ENCODE results near the gene RAX.
"Not testable (repeated sequence)": the region's sequence is repeated elsewhere in the genome, so short reads cannot be mapped to it uniquely, and the experiment has no call there.

RAX gene

GRCh38 chr18:59272221-59272888, 899 bp downstream of the RAX start:
- no peak for DNase-seq

- no peak for DNase-seq
These were observed 1.5 kb downstream of the RAX start for GRCh38 chr18:59271606-59272220.

- no peak for DNase-seq
These were observed 2.5 kb downstream of the RAX start for GRCh38 chr18:59270689-59271257.

- DNase-seq = no peak
These were observed 3.6 kb downstream of the RAX start for GRCh38 chr18:59269563-59270119.

- DNase-seq = no peak
These were observed 4.3 kb downstream of the RAX start for GRCh38 chr18:59268721-59269562.

GRCh38 chr18:59268127-59268720, 5.0 kb downstream of the RAX start:
- no peak for DNase-seq

GRCh38 chr18:59267503-59268126, 5.6 kb downstream of the RAX start:
- DNase-seq = no peak

- no peak for DNase-seq
These were observed 6.3 kb downstream of the RAX start for GRCh38 chr18:59266886-59267502.

- DNase-seq = no peak
These were observed 6.8 kb downstream of the RAX start for GRCh38 chr18:59266459-59266858.

GRCh38 chr18:59265974-59266369, 7.3 kb downstream of the RAX start:
- DNase-seq = no peak

- no peak for DNase-seq
These were observed 7.8 kb downstream of the RAX start for GRCh38 chr18:59265246-59265973.

- DNase-seq = no peak
These were observed 8.5 kb downstream of the RAX start for GRCh38 chr18:59264651-59265245.

GRCh38 chr18:59264121-59264571, 9.1 kb downstream of the RAX start:
- no peak for DNase-seq

- no peak for DNase-seq
These were observed 9.6 kb downstream of the RAX start for GRCh38 chr18:59263661-59264060.

GRCh38 chr18:59262243-59262642, 11.0 kb downstream of the RAX start:
- DNase-seq = not testable (repeated sequence)

GRCh38 chr18:59261842-59262241, 11.4 kb downstream of the RAX start:
- DNase-seq = not testable (repeated sequence)

- not testable (repeated sequence) for DNase-seq
These were observed 17.8 kb downstream of the RAX start for GRCh38 chr18:59255491-59255890.

- no peak for DNase-seq
These were observed 24.0 kb downstream of the RAX start for GRCh38 chr18:59249199-59249774.

- no peak for DNase-seq
These were observed 26.5 kb downstream of the RAX start for GRCh38 chr18:59246796-59247195.

- no peak for DNase-seq
These were observed 30.3 kb downstream of the RAX start for GRCh38 chr18:59242906-59243305.

All from activated gamma-delta T cell (primary cell).